ENCODE results near the gene MICAL2.

GRCh38 chr11:12154871-12155668 lies 44.7 kb downstream of the MICAL2 start:
- TF ChIP-seq CSDC2 (CRISPR knock-in tag; IDR thresholded peaks at IDR 0.05) (no peak), ZNF565 (CRISPR knock-in tag; conservative IDR thresholded peaks at IDR 0.05; ENCODE audit: low read depth) (no peak), ZFP3 (CRISPR knock-in tag; IDR thresholded peaks at IDR 0.05) (no peak), ARNTL (CRISPR knock-in tag; IDR thresholded peaks at IDR 0.05; ENCODE audit: borderline replicate concordance, low read depth) (no peak), ZFP30 (CRISPR knock-in tag; IDR thresholded peaks at IDR 0.05) (no peak), ISL1 (CRISPR knock-in tag; IDR thresholded peaks at IDR 0.05) (no peak), POU6F1 (CRISPR knock-in tag; IDR thresholded peaks at IDR 0.05; ENCODE audit: borderline replicate concordance, low read depth) (no peak), TSHZ2 (CRISPR knock-in tag; IDR thresholded peaks at IDR 0.05) (no peak), TCF4 (CRISPR knock-in tag; IDR thresholded peaks at IDR 0.05; ENCODE audit: borderline replicate concordance) (no peak), RARB (CRISPR knock-in tag; IDR thresholded peaks at IDR 0.05) (no peak), PATZ1 (CRISPR knock-in tag; IDR thresholded peaks at IDR 0.05; ENCODE audit: borderline replicate concordance) (no peak), CSRNP3 (CRISPR knock-in tag; IDR thresholded peaks at IDR 0.05) (no peak), ZNF8 (CRISPR knock-in tag; IDR thresholded peaks at IDR 0.05) (no peak), TOX (CRISPR knock-in tag; IDR thresholded peaks at IDR 0.05; ENCODE audit: borderline replicate concordance) (no peak)
